HEK293 (cell line): ENCODE measurements around the gene C1orf21.

Experiments used
- ATF2 ChIP-seq: fragments of 450-650 bp; formaldehyde crosslinking; IDR thresholded peaks from 2 replicates; pipeline ENCODE4 v1.5.1; 2016; ENCODE audit warnings: missing biosample characterization, missing genetic modification characterization, low read depth
- BCL11A ChIP-seq: fragments of 450-650 bp; formaldehyde crosslinking; IDR thresholded peaks from 2 replicates; pipeline ENCODE4 v1.5.1; 2016; ENCODE audit warnings: low read depth, missing biosample characterization, missing genetic modification characterization
- FEZF1 ChIP-seq: fragments of 450-650 bp; formaldehyde crosslinking; IDR thresholded peaks from 2 replicates; pipeline ENCODE4 v1.5.1; 2016; ENCODE audit warnings: missing biosample characterization, missing genetic modification characterization
- HOXC10 ChIP-seq: sonication (generic); formaldehyde crosslinking; IDR thresholded peaks from 2 replicates; pipeline ENCODE4 v1.8.1; 2023; ENCODE audit warnings: mild to moderate bottlenecking, missing genetic modification reagents
- HOXD13 ChIP-seq: sonication (generic); formaldehyde crosslinking; IDR thresholded peaks from 2 replicates; pipeline ENCODE4 v1.8.0; 2022; ENCODE audit warnings: missing genetic modification reagents, borderline replicate concordance
- OVOL3 ChIP-seq: fragments of 450-650 bp; formaldehyde crosslinking; IDR thresholded peaks from 2 replicates; pipeline ENCODE4 v1.5.1; 2016; ENCODE audit warnings: missing biosample characterization, missing genetic modification characterization
- PATZ1 ChIP-seq: fragments of 450-650 bp; formaldehyde crosslinking; IDR thresholded peaks from 2 replicates; pipeline ENCODE4 v1.5.1; 2016; ENCODE audit warnings: missing biosample characterization, missing genetic modification characterization
- PRDM6 ChIP-seq: fragments of 450-650 bp; formaldehyde crosslinking; IDR thresholded peaks from 2 replicates; pipeline ENCODE4 v1.5.1; 2017; ENCODE audit warnings: missing biosample characterization, missing genetic modification characterization
- SP7 ChIP-seq: fragments of 450-650 bp; formaldehyde crosslinking; IDR thresholded peaks from 2 replicates; pipeline ENCODE4 v1.5.1; 2016; ENCODE audit warnings: missing biosample characterization, missing genetic modification characterization
- ZBTB44 ChIP-seq: fragments of 450-650 bp; IDR thresholded peaks from 2 replicates; pipeline ENCODE4 v1.5.1; 2018; ENCODE audit warnings: missing biosample characterization, mild to moderate bottlenecking, missing genetic modification characterization
- ZFP69B ChIP-seq: fragments of 450-650 bp; formaldehyde crosslinking; IDR thresholded peaks from 2 replicates; pipeline ENCODE4 v1.5.1; 2016; ENCODE audit warnings: missing biosample characterization, missing genetic modification characterization
- ZNF112 ChIP-seq: fragments of 450-650 bp; formaldehyde crosslinking; IDR thresholded peaks from 2 replicates; pipeline ENCODE4 v1.5.0; 2017; ENCODE audit warnings: missing biosample characterization, missing genetic modification characterization
- ZNF114 ChIP-seq: fragments of 450-650 bp; formaldehyde crosslinking; IDR thresholded peaks from 2 replicates; pipeline ENCODE4 v1.5.0; 2017; ENCODE audit warnings: missing biosample characterization, missing genetic modification characterization
- ZNF140 ChIP-seq: fragments of 450-650 bp; formaldehyde crosslinking; IDR thresholded peaks from 2 replicates; pipeline ENCODE4 v1.5.1; 2016; ENCODE audit warnings: missing biosample characterization, missing genetic modification characterization
- ZNF324 ChIP-seq: fragments of 450-650 bp; formaldehyde crosslinking; IDR thresholded peaks from 2 replicates; pipeline ENCODE4 v1.5.1; 2016; ENCODE audit warnings: missing biosample characterization, missing genetic modification characterization
- ZNF341 ChIP-seq: fragments of 450-650 bp; formaldehyde crosslinking; IDR thresholded peaks from 2 replicates; pipeline ENCODE4; 2016; ENCODE audit warnings: low read depth, missing biosample characterization, missing genetic modification characterization
- ZNF354C ChIP-seq: fragments of 450-650 bp; formaldehyde crosslinking; IDR thresholded peaks from 2 replicates; pipeline ENCODE4 v1.5.1; 2016; ENCODE audit warnings: missing biosample characterization, missing genetic modification characterization, low read depth, borderline replicate concordance
- ZNF398 ChIP-seq: fragments of 450-650 bp; formaldehyde crosslinking; IDR thresholded peaks from 2 replicates; pipeline ENCODE4 v1.5.1; 2017; ENCODE audit warnings: missing biosample characterization, missing genetic modification characterization
- ZNF664 ChIP-seq: fragments of 450-650 bp; formaldehyde crosslinking; IDR thresholded peaks from 2 replicates; pipeline ENCODE4 v1.5.1; 2016; ENCODE audit warnings: missing biosample characterization, missing genetic modification characterization
- ZNF677 ChIP-seq: fragments of 450-650 bp; IDR thresholded peaks from 2 replicates; pipeline ENCODE4 v1.5.0; 2018; ENCODE audit warnings: missing biosample characterization, mild to moderate bottlenecking, missing genetic modification characterization, moderate library complexity
- ZNF692 ChIP-seq: fragments of 450-650 bp; formaldehyde crosslinking; IDR thresholded peaks from 2 replicates; pipeline ENCODE4 v1.5.1; 2016; ENCODE audit warnings: missing biosample characterization, missing genetic modification characterization
- ZNF768 ChIP-seq: fragments of 450-650 bp; formaldehyde crosslinking; IDR thresholded peaks from 2 replicates; pipeline ENCODE4 v1.5.1; 2018; ENCODE audit warnings: missing biosample characterization, mild to moderate bottlenecking, missing genetic modification characterization

C1orf21 gene

GRCh38 chr1:184622136-184622823 lies 235.5 kb downstream of the C1orf21 start (continued):
- peak; percentile 48; the same call in 1 of the 2 replicates for TF ChIP-seq BCL11A (tag by site-specific recombination)
- TF ChIP-seq PRDM6 (tag by site-specific recombination), result peak; percentile 97
- peak; percentile 79 for TF ChIP-seq ZNF398 (tag by site-specific recombination)
- peak; percentile 89 for TF ChIP-seq SP7 (tag by site-specific recombination)
- TF ChIP-seq ZBTB44 (tag by site-specific recombination), result peak; percentile 78; the same call in 1 of the 2 replicates
- no peak for TF ChIP-seq ZNF768 (tag by site-specific recombination)
- TF ChIP-seq ZFP69B (tag by site-specific recombination), result peak; percentile 60; the same call in 1 of the 2 replicates
- TF ChIP-seq ATF2 (tag by site-specific recombination), result peak; percentile 64
- no peak for TF ChIP-seq ZNF112 (tag by site-specific recombination)
- peak; percentile 98 for TF ChIP-seq FEZF1 (tag by site-specific recombination)
- peak; percentile 76; the same call in 1 of the 2 replicates for TF ChIP-seq OVOL3 (tag by site-specific recombination)
- peak; percentile 86; the same call in 1 of the 2 replicates for TF ChIP-seq ZNF692 (tag by site-specific recombination)
- TF ChIP-seq ZNF677, result no peak
- no peak for TF ChIP-seq HOXC10
- no peak for TF ChIP-seq ZNF140 (tag by site-specific recombination)
- peak; percentile 71 for TF ChIP-seq PATZ1 (tag by site-specific recombination)
- peak; percentile 52; the same call in 1 of the 2 replicates for TF ChIP-seq ZNF664 (tag by site-specific recombination)
- TF ChIP-seq ZNF114 (tag by site-specific recombination), result no peak
- TF ChIP-seq HOXD13 (CRISPR knock-in tag), result 0 out of 2 replicates have a peak, but pooled peaks have one; percentile 32
- peak; percentile 53; the same call in 1 of the 2 replicates for TF ChIP-seq ZNF324
- no peak for TF ChIP-seq ZNF341
- TF ChIP-seq ZNF354C (tag by site-specific recombination), result no peak
